Astrocyte (in vitro differentiated cells and primary cell): ENCODE results near the gene CA10. TPM values are rescaled to one million over a fixed set of nuclear protein-coding genes. Genes with fewer than 3 reads are reported as not detected.

Experiments
- DNase-seq: peaks from one replicate; pipeline ENCODE4 v3.0.0-alpha.2; 2010; ENCODE audit warnings: low read depth
- FAIRE-seq: peaks from 2 replicates; lab custom pipeline; 2011; peaks lifted over from hg19 to GRCh38; lab: Jason Lieb, UNC
- H2AFZ ChIP-seq: 2 replicates; pipeline ENCODE4 v1.6.0; 2012; ENCODE audit warnings: low read depth, low read length, inconsistent platforms
- H3K27ac ChIP-seq: 2 replicates; pipeline ENCODE4 v1.5.1; 2011; ENCODE audit warnings: low read depth, low read length, inconsistent platforms
- H3K27me3 ChIP-seq: 2 replicates; pipeline ENCODE4 v1.6.0; 2011; ENCODE audit warnings: low read length, inconsistent platforms; ENCODE audit not compliant: insufficient read depth
- H3K36me3 ChIP-seq: 2 replicates; pipeline ENCODE4 v1.5.1; 2011; ENCODE audit warnings: low read length, inconsistent platforms; ENCODE audit not compliant: insufficient read depth
- H3K4me1 ChIP-seq: 2 replicates; pipeline ENCODE4 v1.5.1; 2011; ENCODE audit warnings: low read length, inconsistent platforms; ENCODE audit not compliant: insufficient read depth
- H3K4me2 ChIP-seq: 2 replicates; pipeline ENCODE4 v1.6.0; 2012; ENCODE audit warnings: low read length, inconsistent platforms
- H3K4me3 ChIP-seq: 2 replicates; pipeline ENCODE4 v1.5.1; 2011; ENCODE audit warnings: low read depth, mild to moderate bottlenecking, low read length, inconsistent platforms; ENCODE audit not compliant: insufficient read depth
- H3K79me2 ChIP-seq: 2 replicates; pipeline ENCODE4 v1.6.0; 2012; ENCODE audit warnings: mild to moderate bottlenecking, low read length, inconsistent platforms; ENCODE audit not compliant: insufficient read depth
- H3K9ac ChIP-seq: 2 replicates; pipeline ENCODE4 v1.6.0; 2012; ENCODE audit warnings: mild to moderate bottlenecking, low read length, inconsistent platforms
- H3K9me3 ChIP-seq: 2 replicates; pipeline ENCODE4 v1.5.1; 2012; ENCODE audit warnings: low read depth, mild to moderate bottlenecking, low read length, inconsistent platforms; ENCODE audit not compliant: insufficient read depth
- H4K20me1 ChIP-seq: 2 replicates; pipeline ENCODE4 v1.6.0; 2012; ENCODE audit warnings: low read length, inconsistent platforms; ENCODE audit not compliant: insufficient read depth
- H3K27ac Mint-ChIP-seq: one replicate; pipeline ENCODE4 v1.8.0; 2021; ENCODE audit warnings: mild to moderate bottlenecking, mixed read lengths; ENCODE audit not compliant: unreplicated experiment
- H3K27me3 Mint-ChIP-seq: one replicate; pipeline ENCODE4 v1.8.0; 2021; ENCODE audit warnings: low read depth, mixed read lengths; ENCODE audit not compliant: unreplicated experiment
- H3K36me3 Mint-ChIP-seq: one replicate; pipeline ENCODE4 v1.8.0; 2021; ENCODE audit warnings: low read depth, mixed read lengths; ENCODE audit not compliant: unreplicated experiment
- H3K4me1 Mint-ChIP-seq: one replicate; pipeline ENCODE4 v1.8.0; 2021; ENCODE audit warnings: low read depth, mixed read lengths; ENCODE audit not compliant: unreplicated experiment
- H3K4me3 Mint-ChIP-seq: one replicate; pipeline ENCODE4 v1.8.0; 2021; ENCODE audit warnings: mild to moderate bottlenecking, moderate library complexity, mixed read lengths; ENCODE audit not compliant: unreplicated experiment
- H3K9me3 Mint-ChIP-seq: one replicate; pipeline ENCODE4 v1.8.0; 2021; ENCODE audit warnings: mild to moderate bottlenecking, mixed read lengths; ENCODE audit not compliant: unreplicated experiment
- EZH2 ChIP-seq: IDR thresholded peaks from 2 replicates; pipeline ENCODE4 v1.6.1; 2012; ENCODE audit warnings: mild to moderate bottlenecking, low read length, inconsistent platforms; ENCODE audit not compliant: insufficient read depth
- total RNA-seq: library from RNA; stranded (reverse); gene quantifications from 2 replicates; pipeline ENCODE4 v1.2.1, GENCODE V29; 2021
- TF ChIP-seq, protein P1 (sequence below): IDR thresholded peaks from 2 replicates; pipeline ENCODE4 v1.5.1; 2011; ENCODE audit warnings: low read depth, mild to moderate bottlenecking, inconsistent platforms, low read length, moderate library complexity; ENCODE audit not compliant: insufficient read depth

Gene CA10
- total RNA-seq, 1 donor from 2014 or later, result 0.43 TPM

DNA sequence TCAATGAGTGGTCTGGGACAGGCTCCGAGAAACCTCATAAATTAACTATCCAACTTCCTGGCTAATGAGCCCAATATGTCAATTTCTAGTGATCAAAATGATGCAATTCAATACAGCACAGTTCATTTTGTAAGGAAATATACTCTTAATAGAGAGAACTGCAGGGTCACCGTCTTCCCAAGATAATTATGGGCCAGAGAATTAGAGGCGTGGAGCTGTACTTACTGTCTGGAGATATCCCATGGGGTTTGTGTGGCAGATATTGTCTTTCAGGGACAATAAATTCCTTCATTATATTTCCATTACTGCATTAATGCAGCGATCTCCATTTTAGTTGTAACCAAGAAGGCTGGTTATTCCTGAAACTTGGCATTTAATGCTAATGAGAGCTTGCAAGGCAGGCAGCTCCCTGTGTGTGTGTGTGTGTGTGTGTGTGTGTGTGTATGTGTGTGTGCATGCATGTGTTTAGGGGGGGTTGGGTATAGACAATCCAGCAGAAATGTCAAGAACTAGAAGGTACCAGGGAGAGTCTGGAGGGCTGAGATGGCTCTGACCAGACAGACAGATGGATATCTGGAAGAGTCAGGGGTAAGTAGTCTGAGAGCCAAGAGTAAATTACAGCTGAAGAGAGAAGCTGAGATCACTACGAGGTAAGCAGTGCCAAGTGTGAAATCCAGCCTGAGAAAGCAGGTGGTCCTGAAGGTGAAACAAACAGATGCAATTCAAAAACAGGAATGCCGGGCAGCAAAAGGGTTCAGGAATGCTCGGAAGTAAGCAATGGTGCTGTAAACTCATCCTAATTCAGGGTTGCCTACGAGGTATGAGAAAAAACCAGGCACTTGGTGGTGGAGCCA, 393.0 kb downstream of the CA10 start:
- H3K9me3 ChIP-seq, result no peaks in the 10 kb centered on the region
- H3K9ac ChIP-seq, result no peak overlapping the region
- H3K4me2 ChIP-seq, result no peak overlapping the region
- DNase-seq (no peak), FAIRE-seq (no peak)
- no peaks in the 10 kb centered on the region for H3K79me2 ChIP-seq
- H3K4me1 ChIP-seq, result no peaks in the 10 kb centered on the region
- Mint-ChIP-seq H3K9me3 (peaks cover under 1% of the 10 kb centered on the region), H3K27me3 (peaks cover 8% of the 10 kb centered on the region), H3K36me3 (no peaks in the 10 kb centered on the region), H3K27ac (no peak overlapping the region), H3K4me3 (no peak overlapping the region), H3K4me1 (peaks cover 3% of the 10 kb centered on the region)
- H3K4me3 ChIP-seq, result no peak overlapping the region
- no peak overlapping the region for H3K27ac ChIP-seq
- H4K20me1 ChIP-seq, result no peaks in the 10 kb centered on the region
- TF ChIP-seq, protein P1, sequence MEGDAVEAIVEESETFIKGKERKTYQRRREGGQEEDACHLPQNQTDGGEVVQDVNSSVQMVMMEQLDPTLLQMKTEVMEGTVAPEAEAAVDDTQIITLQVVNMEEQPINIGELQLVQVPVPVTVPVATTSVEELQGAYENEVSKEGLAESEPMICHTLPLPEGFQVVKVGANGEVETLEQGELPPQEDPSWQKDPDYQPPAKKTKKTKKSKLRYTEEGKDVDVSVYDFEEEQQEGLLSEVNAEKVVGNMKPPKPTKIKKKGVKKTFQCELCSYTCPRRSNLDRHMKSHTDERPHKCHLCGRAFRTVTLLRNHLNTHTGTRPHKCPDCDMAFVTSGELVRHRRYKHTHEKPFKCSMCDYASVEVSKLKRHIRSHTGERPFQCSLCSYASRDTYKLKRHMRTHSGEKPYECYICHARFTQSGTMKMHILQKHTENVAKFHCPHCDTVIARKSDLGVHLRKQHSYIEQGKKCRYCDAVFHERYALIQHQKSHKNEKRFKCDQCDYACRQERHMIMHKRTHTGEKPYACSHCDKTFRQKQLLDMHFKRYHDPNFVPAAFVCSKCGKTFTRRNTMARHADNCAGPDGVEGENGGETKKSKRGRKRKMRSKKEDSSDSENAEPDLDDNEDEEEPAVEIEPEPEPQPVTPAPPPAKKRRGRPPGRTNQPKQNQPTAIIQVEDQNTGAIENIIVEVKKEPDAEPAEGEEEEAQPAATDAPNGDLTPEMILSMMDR, result no peak
- TF ChIP-seq EZH2, result no peak
- no peak overlapping the region for H2AFZ ChIP-seq
- no peaks in the 10 kb centered on the region for H3K27me3 ChIP-seq
- no peaks in the 10 kb centered on the region for H3K36me3 ChIP-seq

DNA sequence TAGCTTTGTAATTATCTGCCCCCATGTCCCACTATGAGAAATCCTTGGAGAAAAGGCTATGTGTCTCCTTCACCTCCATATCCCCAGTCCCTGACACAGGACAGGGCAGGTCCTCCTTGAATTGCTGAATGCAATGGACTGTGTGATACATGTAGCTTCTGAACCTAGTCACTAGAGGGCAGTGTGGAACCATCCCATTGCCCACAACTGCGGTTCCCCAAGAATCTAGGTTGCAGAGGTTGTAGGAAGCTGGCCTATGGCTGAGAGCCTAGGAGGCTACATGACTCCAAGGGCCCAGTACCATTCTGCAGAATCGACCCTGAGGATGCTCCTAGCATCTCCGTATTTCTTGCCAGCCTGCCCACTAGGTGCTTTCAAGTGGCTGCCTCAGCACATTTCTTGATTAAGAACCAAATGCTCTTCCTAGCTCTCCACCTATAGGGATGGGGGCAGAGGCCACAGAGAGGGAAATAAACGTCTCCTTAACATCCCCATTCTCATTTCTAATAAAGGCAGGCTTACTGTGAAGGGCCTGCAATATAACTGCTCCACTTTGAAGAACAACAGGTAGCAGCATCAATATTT, 394.0 kb downstream of the CA10 start:
- no peaks in the 10 kb centered on the region for H3K9me3 Mint-ChIP-seq
- no peaks in the 10 kb centered on the region for H3K4me1 ChIP-seq
- H3K27ac ChIP-seq, result no peak overlapping the region
- H4K20me1 ChIP-seq, result no peaks in the 10 kb centered on the region
- no peak overlapping the region for H3K4me3 ChIP-seq
- FAIRE-seq (peak; percentile 9), DNase-seq (peak; percentile 22)
- no peaks in the 10 kb centered on the region for H3K4me1 Mint-ChIP-seq
- H2AFZ ChIP-seq, result no peak overlapping the region
- no peak overlapping the region for H3K4me2 ChIP-seq
- no peaks in the 10 kb centered on the region for H3K36me3 ChIP-seq
- H3K36me3 Mint-ChIP-seq, result no peaks in the 10 kb centered on the region
- no peak for TF ChIP-seq EZH2
- TF ChIP-seq, protein P1, result peak; percentile 82
- H3K9me3 ChIP-seq, result no peaks in the 10 kb centered on the region
- H3K27ac Mint-ChIP-seq, result no peak overlapping the region
- no peaks in the 10 kb centered on the region for H3K27me3 ChIP-seq
- no peak overlapping the region for H3K9ac ChIP-seq
- H3K79me2 ChIP-seq, result no peaks in the 10 kb centered on the region
- H3K27me3 Mint-ChIP-seq, result peaks cover 8% of the 10 kb centered on the region
- H3K4me3 Mint-ChIP-seq, result no peak overlapping the region

DNA sequence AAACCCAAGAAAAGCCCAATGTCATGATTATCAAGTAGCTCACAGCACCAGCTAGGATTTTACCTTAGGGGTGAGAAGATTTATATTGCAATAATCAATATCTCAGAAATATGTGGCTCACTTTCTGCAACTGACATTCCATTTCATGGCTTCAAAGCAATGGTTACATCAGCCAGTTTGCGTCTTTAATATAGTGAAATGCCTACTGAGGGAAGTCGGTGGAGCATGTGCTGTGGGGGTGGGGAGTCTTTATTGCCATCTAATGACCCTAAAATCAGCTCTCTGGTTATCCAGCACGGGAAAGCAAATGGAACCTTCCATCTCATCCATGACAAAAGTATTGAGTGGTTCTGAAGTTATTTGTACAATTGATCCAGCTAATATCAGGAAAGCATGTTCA, 395.5 kb downstream of the CA10 start:
- H3K4me1 Mint-ChIP-seq, result no peaks in the 10 kb centered on the region
- Histone ChIP-seq H3K27me3 (no peaks in the 10 kb centered on the region), H4K20me1 (no peaks in the 10 kb centered on the region), H3K4me1 (no peaks in the 10 kb centered on the region), H3K9ac (no peak overlapping the region), H3K79me2 (no peaks in the 10 kb centered on the region), H3K4me3 (no peak overlapping the region), H3K27ac (no peak overlapping the region), H3K4me2 (no peak overlapping the region), H3K36me3 (no peaks in the 10 kb centered on the region), H3K9me3 (no peaks in the 10 kb centered on the region), H2AFZ (no peak overlapping the region)
- peaks cover 8% of the 10 kb centered on the region for H3K27me3 Mint-ChIP-seq
- no peaks in the 10 kb centered on the region for H3K9me3 Mint-ChIP-seq
- H3K4me3 Mint-ChIP-seq, result no peak overlapping the region
- TF ChIP-seq, protein P1, result no peak
- TF ChIP-seq EZH2, result no peak
- no peak overlapping the region for H3K27ac Mint-ChIP-seq
- no peak for DNase-seq
- no peak for FAIRE-seq
- H3K36me3 Mint-ChIP-seq, result no peaks in the 10 kb centered on the region
